22Rv1 (cell line): ENCODE measurements around the gene SLC25A21.

Experiments
- ZFX ChIP-seq: fragments of 450-650 bp; IDR thresholded peaks from 2 replicates; pipeline ENCODE4 v1.6.1; 2017; ENCODE audit warnings: antibody characterized with exemption, borderline replicate concordance
- TF ChIP-seq, protein P1 (sequence below): fragments of 450-650 bp; IDR thresholded peaks from 2 replicates; pipeline ENCODE4 v1.5.1; 2017; ENCODE audit warnings: mild to moderate bottlenecking

DNA sequence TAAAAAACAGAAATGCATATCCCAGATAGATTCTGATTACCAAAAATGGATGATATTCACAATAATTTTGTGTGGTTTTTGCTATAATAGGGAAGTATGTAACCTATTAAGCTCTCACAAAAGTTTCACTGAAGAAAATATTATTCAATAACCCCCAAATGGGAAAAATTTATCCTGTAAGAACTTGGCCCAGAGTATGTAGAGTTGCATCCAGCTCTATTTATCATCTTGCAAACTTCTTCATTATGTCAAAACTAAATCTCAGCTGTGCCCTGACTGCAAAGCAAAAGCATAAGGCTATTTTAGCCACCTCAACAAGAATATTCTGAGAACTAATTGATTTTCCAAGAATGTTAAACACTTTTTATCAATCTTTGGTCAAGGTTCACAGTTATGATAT is 311.6 kb downstream of the SLC25A21 start:
- TF ChIP-seq, protein P1, sequence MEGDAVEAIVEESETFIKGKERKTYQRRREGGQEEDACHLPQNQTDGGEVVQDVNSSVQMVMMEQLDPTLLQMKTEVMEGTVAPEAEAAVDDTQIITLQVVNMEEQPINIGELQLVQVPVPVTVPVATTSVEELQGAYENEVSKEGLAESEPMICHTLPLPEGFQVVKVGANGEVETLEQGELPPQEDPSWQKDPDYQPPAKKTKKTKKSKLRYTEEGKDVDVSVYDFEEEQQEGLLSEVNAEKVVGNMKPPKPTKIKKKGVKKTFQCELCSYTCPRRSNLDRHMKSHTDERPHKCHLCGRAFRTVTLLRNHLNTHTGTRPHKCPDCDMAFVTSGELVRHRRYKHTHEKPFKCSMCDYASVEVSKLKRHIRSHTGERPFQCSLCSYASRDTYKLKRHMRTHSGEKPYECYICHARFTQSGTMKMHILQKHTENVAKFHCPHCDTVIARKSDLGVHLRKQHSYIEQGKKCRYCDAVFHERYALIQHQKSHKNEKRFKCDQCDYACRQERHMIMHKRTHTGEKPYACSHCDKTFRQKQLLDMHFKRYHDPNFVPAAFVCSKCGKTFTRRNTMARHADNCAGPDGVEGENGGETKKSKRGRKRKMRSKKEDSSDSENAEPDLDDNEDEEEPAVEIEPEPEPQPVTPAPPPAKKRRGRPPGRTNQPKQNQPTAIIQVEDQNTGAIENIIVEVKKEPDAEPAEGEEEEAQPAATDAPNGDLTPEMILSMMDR: no peak
- TF ChIP-seq ZFX: no peak
